Measurements from ENCODE around the gene BRD2. TPM values are rescaled to one million over a fixed set of nuclear protein-coding genes. Genes with fewer than 3 reads are reported as not detected.

The BRD2 gene
- total and polyA plus RNA-seq, 9 of the 15 experiments (the other 6 are each of a cell fraction or from before 2014, with no cell fraction given), result 19.0 to 252 (median 181) TPM

DNA sequence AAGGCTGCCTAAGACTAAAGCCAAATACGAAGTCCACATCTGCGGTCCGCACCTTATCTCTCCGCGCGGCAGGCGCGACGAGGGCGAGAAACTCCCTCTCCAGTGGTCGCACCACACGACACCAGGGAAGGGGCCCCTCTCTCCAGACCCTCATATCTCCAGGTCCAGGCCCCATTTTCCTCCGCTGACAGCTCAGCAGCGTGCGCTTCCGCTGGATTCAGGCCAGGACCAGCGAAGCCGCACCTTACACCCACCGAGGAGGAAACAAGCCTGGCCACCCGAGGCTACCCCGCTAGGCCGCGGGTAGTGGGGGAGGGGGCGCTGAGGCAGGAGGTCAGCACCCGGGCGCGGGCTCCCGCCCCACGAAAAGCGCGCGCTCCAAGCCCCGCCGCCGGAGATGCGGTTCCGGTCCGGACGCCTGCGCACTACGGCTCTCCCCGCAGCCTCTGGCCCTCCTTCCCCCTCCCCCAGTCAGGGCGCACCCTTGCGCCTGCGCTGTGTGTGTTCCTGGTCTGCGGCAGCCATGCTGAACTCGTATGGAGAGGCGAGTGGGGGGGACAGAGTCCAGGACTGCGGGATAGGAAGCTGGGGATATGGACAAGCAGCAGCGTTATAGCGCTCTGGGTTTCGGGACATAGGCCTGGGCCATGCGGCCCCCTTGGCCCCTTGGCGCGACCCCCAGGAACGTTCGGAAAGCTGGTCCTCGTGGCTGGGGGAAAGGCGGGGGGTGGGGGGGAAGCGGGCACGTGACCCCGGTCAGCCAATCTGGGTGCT, at the start of gene BRD2 (continued):
- TF ChIP-seq SP2 (IDR thresholded peaks at IDR 0.05; ENCODE audit: extremely low read depth, low read depth, low read length, poor library complexity, severe bottlenecking), result no peak
- TF ChIP-seq POU5F1 (IDR thresholded peaks at IDR 0.05; ENCODE audit: borderline replicate concordance, low read depth, low read length, partially characterized antibody), result peak; percentile 63
- peak; percentile 97 for TF ChIP-seq RBFOX2 (IDR thresholded peaks at IDR 0.05; ENCODE audit: low read depth, low read length)
- TF ChIP-seq, protein P1, sequence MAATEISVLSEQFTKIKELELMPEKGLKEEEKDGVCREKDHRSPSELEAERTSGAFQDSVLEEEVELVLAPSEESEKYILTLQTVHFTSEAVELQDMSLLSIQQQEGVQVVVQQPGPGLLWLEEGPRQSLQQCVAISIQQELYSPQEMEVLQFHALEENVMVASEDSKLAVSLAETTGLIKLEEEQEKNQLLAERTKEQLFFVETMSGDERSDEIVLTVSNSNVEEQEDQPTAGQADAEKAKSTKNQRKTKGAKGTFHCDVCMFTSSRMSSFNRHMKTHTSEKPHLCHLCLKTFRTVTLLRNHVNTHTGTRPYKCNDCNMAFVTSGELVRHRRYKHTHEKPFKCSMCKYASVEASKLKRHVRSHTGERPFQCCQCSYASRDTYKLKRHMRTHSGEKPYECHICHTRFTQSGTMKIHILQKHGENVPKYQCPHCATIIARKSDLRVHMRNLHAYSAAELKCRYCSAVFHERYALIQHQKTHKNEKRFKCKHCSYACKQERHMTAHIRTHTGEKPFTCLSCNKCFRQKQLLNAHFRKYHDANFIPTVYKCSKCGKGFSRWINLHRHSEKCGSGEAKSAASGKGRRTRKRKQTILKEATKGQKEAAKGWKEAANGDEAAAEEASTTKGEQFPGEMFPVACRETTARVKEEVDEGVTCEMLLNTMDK (IDR thresholded peaks at IDR 0.05; ENCODE audit: borderline replicate concordance, insufficient read depth, low read depth, low read length, poor library complexity, severe bottlenecking), result no peak
- TF ChIP-seq ZFX (CRISPR knock-in tag; IDR thresholded peaks at IDR 0.05), result peak; percentile 100
- TF ChIP-seq SIX5 (IDR thresholded peaks at IDR 0.05; ENCODE audit: borderline replicate concordance in 1 of 2, insufficient read depth in 1 of 2, low read depth in 1 of 2, low read length in 2 of 2), result no peak
- TF ChIP-seq PHTF2 (CRISPR knock-in tag; IDR thresholded peaks at IDR 0.05), result no peak
- peak in 1 of 2 experiments; percentile 31; a peak in 2 of 4 replicates for TF ChIP-seq TBL1XR1 (IDR thresholded peaks at IDR 0.05; ENCODE audit: low read length in 2 of 2)
- no peak for TF ChIP-seq ARID2 (IDR thresholded peaks at IDR 0.05)
- no peak for TF ChIP-seq MCM2 (IDR thresholded peaks at IDR 0.05; ENCODE audit: low read depth)
- TF ChIP-seq OTX1 (CRISPR knock-in tag; IDR thresholded peaks at IDR 0.05), result no peak
- TF ChIP-seq, protein P2, sequence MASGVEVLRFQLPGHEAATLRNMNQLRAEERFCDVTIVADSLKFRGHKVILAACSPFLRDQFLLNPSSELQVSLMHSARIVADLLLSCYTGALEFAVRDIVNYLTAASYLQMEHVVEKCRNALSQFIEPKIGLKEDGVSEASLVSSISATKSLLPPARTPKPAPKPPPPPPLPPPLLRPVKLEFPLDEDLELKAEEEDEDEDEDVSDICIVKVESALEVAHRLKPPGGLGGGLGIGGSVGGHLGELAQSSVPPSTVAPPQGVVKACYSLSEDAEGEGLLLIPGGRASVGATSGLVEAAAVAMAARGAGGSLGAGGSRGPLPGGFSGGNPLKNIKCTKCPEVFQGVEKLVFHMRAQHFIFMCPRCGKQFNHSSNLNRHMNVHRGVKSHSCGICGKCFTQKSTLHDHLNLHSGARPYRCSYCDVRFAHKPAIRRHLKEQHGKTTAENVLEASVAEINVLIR (CRISPR knock-in tag; IDR thresholded peaks at IDR 0.05), result no peak; the same call in 1 of the 2 replicates
- TF ChIP-seq, protein P3, sequence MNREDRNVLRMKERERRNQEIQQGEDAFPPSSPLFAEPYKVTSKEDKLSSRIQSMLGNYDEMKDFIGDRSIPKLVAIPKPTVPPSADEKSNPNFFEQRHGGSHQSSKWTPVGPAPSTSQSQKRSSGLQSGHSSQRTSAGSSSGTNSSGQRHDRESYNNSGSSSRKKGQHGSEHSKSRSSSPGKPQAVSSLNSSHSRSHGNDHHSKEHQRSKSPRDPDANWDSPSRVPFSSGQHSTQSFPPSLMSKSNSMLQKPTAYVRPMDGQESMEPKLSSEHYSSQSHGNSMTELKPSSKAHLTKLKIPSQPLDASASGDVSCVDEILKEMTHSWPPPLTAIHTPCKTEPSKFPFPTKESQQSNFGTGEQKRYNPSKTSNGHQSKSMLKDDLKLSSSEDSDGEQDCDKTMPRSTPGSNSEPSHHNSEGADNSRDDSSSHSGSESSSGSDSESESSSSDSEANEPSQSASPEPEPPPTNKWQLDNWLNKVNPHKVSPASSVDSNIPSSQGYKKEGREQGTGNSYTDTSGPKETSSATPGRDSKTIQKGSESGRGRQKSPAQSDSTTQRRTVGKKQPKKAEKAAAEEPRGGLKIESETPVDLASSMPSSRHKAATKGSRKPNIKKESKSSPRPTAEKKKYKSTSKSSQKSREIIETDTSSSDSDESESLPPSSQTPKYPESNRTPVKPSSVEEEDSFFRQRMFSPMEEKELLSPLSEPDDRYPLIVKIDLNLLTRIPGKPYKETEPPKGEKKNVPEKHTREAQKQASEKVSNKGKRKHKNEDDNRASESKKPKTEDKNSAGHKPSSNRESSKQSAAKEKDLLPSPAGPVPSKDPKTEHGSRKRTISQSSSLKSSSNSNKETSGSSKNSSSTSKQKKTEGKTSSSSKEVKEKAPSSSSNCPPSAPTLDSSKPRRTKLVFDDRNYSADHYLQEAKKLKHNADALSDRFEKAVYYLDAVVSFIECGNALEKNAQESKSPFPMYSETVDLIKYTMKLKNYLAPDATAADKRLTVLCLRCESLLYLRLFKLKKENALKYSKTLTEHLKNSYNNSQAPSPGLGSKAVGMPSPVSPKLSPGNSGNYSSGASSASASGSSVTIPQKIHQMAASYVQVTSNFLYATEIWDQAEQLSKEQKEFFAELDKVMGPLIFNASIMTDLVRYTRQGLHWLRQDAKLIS (CRISPR knock-in tag; IDR thresholded peaks at IDR 0.05), result peak; percentile 88
- peak; percentile 90 for TF ChIP-seq RBM22 (IDR thresholded peaks at IDR 0.05; ENCODE audit: low read depth, low read length, poor library complexity, severe bottlenecking)
- no peak for TF ChIP-seq HMG20B (CRISPR knock-in tag; IDR thresholded peaks at IDR 0.05)
- TF ChIP-seq ZKSCAN1 (IDR thresholded peaks at IDR 0.05; ENCODE audit: low read depth, low read length), result no peak
- TF ChIP-seq CBX1 (IDR thresholded peaks at IDR 0.05; ENCODE audit: low read depth), result peak; percentile 27; the same call in 1 of the 2 replicates
- TF ChIP-seq TAF7 (tag; IDR thresholded peaks at IDR 0.05), result peak; percentile 66
- no peak for TF ChIP-seq NFE2L1 (tag; IDR thresholded peaks at IDR 0.05; ENCODE audit: borderline replicate concordance, low read depth)
- TF ChIP-seq ZNF551 (CRISPR knock-in tag; IDR thresholded peaks at IDR 0.05), result no peak
- no peak for TF ChIP-seq SMARCB1 (IDR thresholded peaks at IDR 0.05; ENCODE audit: insufficient read length, low read depth)

Data from K562 (cell line).